K562 treated with DMSO at 1 percent for 48 hours (cell line): ENCODE results near the gene TSC22D1. TPM values are rescaled to one million over a fixed set of nuclear protein-coding genes. Genes with fewer than 3 reads are reported as not detected.

ENCODE experiments used
- total RNA-seq: library from RNA; unstranded; fragments of 300-600 nt; gene quantifications from 2 replicates; pipeline ENCODE4 v1.2.3, GENCODE V29; 2022; ENCODE audit warnings: low replicate concordance; ENCODE audit errors: extremely low read depth

Gene TSC22D1
- not detected in 2 replicates for total RNA-seq

DNA sequence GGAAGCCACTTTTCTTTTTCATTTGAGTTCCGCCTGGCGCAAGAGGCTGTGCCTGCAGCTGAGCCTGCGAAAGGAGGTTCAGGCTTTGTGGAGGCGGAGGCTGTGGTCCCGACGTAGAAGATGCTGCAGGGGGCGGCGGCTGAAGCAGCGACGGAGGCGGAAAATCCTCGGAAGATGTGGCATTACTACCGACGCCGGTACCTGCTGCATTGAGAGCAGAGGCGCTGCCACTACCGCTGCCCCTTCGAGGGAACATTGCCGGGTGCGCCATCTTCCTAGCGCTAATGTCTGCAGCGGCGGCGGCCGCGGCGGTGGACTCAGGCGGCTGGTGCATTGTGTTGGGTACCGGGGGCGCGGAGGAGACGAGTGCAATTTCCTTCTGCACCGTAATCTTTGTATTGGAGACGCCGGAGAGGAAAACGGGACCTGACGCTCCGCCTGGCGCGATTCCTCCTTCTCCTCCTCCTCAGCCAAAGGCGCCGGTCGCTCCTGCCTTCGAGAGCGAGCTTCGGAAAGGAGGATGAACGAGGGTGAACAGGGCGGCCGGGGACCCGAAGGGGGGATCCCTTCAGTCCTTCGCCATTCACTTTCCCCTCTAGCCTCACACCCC lies at the start of gene TSC22D1:
Gene TSC22D1 (minus strand): TSS at position 590 of the 610 bp plus-strand sequence. CDS start 256 bp downstream, at position 334.

Other genes with a start within 250 kb of the TSC22D1 start
- not detected in 2 replicates for gene SERP2, start 202.5 kb downstream of the TSC22D1 start, total RNA-seq